HepG2 (cell line): ENCODE results near the gene TCFL5. TPM values are rescaled to one million over a fixed set of nuclear protein-coding genes. Genes with fewer than 3 reads are reported as not detected.

Source experiments
- AHR ChIP-seq: IDR thresholded peaks from 2 replicates; pipeline ENCODE4 v1.6.1; 2018; ENCODE audit warnings: missing genetic modification reagents, missing compliant biosample characterization
- ATF7-NPFF ChIP-seq: sonication (generic); formaldehyde crosslinking; IDR thresholded peaks from 2 replicates; pipeline ENCODE4 v1.8.1; 2023; ENCODE audit warnings: mild to moderate bottlenecking, low read depth, missing genetic modification reagents, moderate library complexity
- IKZF4 ChIP-seq: sonication (generic); formaldehyde crosslinking; IDR thresholded peaks from 2 replicates; pipeline ENCODE4 v1.5.1; 2020; ENCODE audit warnings: borderline replicate concordance, mild to moderate bottlenecking, low read depth, missing genetic modification reagents; ENCODE audit errors: not compliant biosample characterization
- IRF2 ChIP-seq: IDR thresholded peaks from 2 replicates; pipeline ENCODE4 v1.6.1; 2018; ENCODE audit warnings: missing genetic modification reagents, missing compliant biosample characterization
- MLLT10 ChIP-seq: sonication (generic); formaldehyde crosslinking; IDR thresholded peaks from 2 replicates; pipeline ENCODE4 v1.4.0; 2020; ENCODE audit warnings: missing genetic modification reagents
- MTA1 ChIP-seq: sonication (generic); formaldehyde crosslinking; IDR thresholded peaks from 2 replicates; pipeline ENCODE4 v1.4.0; 2020; ENCODE audit warnings: missing genetic modification reagents, mild to moderate bottlenecking, borderline replicate concordance
- MTF2 ChIP-seq: sonication (generic); formaldehyde crosslinking; IDR thresholded peaks from 2 replicates; pipeline ENCODE4 v1.5.0; 2020; ENCODE audit warnings: missing genetic modification reagents, borderline replicate concordance
- MXI1 ChIP-seq: IDR thresholded peaks from 3 replicates; pipeline ENCODE4 v1.6.1; 2012; ENCODE audit warnings: low read depth, low read length, inconsistent platforms, borderline replicate concordance
- NFYC ChIP-seq: IDR thresholded peaks from 2 replicates; pipeline ENCODE4 v1.6.1; 2016; ENCODE audit warnings: missing genetic modification reagents, missing compliant biosample characterization
- NONO ChIP-seq, 2 experiments: fragments of 450-650 bp in 1 of 2; sonication (generic) in 1 of 2; formaldehyde crosslinking in 1 of 2; IDR thresholded peaks in 1 of 2; conservative IDR thresholded peaks in 1 of 2; 2 replicates each; pipeline versions ENCODE4 v1.6.1 to v1.8.0; 2017 to 2022; ENCODE audit warnings: mild to moderate bottlenecking in 1 of 2, missing genetic modification reagents in 1 of 2, moderate library complexity in 1 of 2
- NPAS2 ChIP-seq: sonication (generic); formaldehyde crosslinking; IDR thresholded peaks from 2 replicates; pipeline ENCODE4 v1.8.0; 2022; ENCODE audit warnings: mild to moderate bottlenecking, missing genetic modification reagents, borderline replicate concordance
- PAF1 ChIP-seq: IDR thresholded peaks from 2 replicates; pipeline ENCODE4 v1.6.1; 2016; ENCODE audit warnings: missing genetic modification reagents, missing compliant biosample characterization
- POLR2G ChIP-seq: fragments of 200-400 bp; formaldehyde crosslinking; IDR thresholded peaks from 2 replicates; pipeline ENCODE4 v1.6.1; 2018; ENCODE audit warnings: mild to moderate bottlenecking, low read depth, low read length, moderate library complexity
- RBM22 ChIP-seq: fragments of 200-400 bp; formaldehyde crosslinking; optimal IDR thresholded peaks from 2 replicates; pipeline ENCODE3; 2017; ENCODE audit warnings: mild to moderate bottlenecking, low read length, moderate library complexity
- TBX3 ChIP-seq: fragments of 450-650 bp; IDR thresholded peaks from 2 replicates; pipeline ENCODE4 v1.6.1; 2017; ENCODE audit warnings: antibody characterized with exemption, mild to moderate bottlenecking, inconsistent platforms, borderline replicate concordance
- ZBTB33 ChIP-seq: sonication (generic); formaldehyde crosslinking; IDR thresholded peaks from 2 replicates; pipeline ENCODE4 v1.4.0; 2020; ENCODE audit warnings: missing genetic modification reagents
- ZNF292 ChIP-seq: sonication (generic); formaldehyde crosslinking; IDR thresholded peaks from 2 replicates; pipeline ENCODE4 v1.8.1; 2022; ENCODE audit warnings: mild to moderate bottlenecking, low read depth, missing genetic modification reagents, borderline replicate concordance
- ZNF678 ChIP-seq: sonication (generic); formaldehyde crosslinking; IDR thresholded peaks from 2 replicates; pipeline ENCODE4 v1.4.0; 2020; ENCODE audit warnings: mild to moderate bottlenecking, missing genetic modification reagents
- ZSCAN30 ChIP-seq: sonication (generic); formaldehyde crosslinking; IDR thresholded peaks from 2 replicates; pipeline ENCODE4 v1.5.0; 2020; ENCODE audit warnings: mild to moderate bottlenecking, missing genetic modification reagents
- polyA plus RNA-seq, 8 experiments: library from polyadenylated mRNA; depleted of rRNA in 3 of 8; stranded (reverse) in 7 of 8; unstranded in 1 of 8; fragments of >200 nt; fragmentation: Illumina TruSeq in 4 of 8; extraction: Trizol in 4 of 8; gene quantifications; 2 replicates each; pipeline versions ENCODE4 v1.2.1 to v1.2.3, GENCODE V29; 2011 to 2016; ENCODE audit warnings: low read depth in 4 of 8, missing spikeins in 1 of 8, mixed read lengths in 1 of 8; ENCODE audit not compliant: insufficient read depth in 1 of 8
- total RNA-seq, 5 experiments: library from RNA; depleted of rRNA; stranded (reverse); fragments of >200 nt; fragmentation: Illumina TruSeq; extraction: Trizol; gene quantifications; 2 replicates each; pipeline ENCODE4 v1.2.3, GENCODE V29; 2016; ENCODE audit warnings: low read depth in 1 of 5
- TF ChIP-seq, protein P1 (sequence below): sonication (generic); formaldehyde crosslinking; IDR thresholded peaks from 2 replicates; pipeline ENCODE4 v1.9.0; 2021; ENCODE audit warnings: missing genetic modification reagents, borderline replicate concordance
- TF ChIP-seq, protein P2 (sequence below): sonication (generic); formaldehyde crosslinking; IDR thresholded peaks from 2 replicates; pipeline ENCODE4 v1.8.0; 2023; ENCODE audit warnings: mild to moderate bottlenecking, missing genetic modification reagents
- TF ChIP-seq, protein P3 (sequence below): sonication (generic); formaldehyde crosslinking; IDR thresholded peaks from 2 replicates; pipeline ENCODE4 v1.8.0; 2022; ENCODE audit warnings: missing genetic modification reagents, mild to moderate bottlenecking, moderate library complexity, borderline replicate concordance

Gene TCFL5
- total and polyA plus RNA-seq, 2 of the 13 experiments (the other 11 are each of a cell fraction or from before 2014, with no cell fraction given) = 14.8 to 20.0 TPM

- TF ChIP-seq ZBTB33 (CRISPR knock-in tag) (peak; percentile 81), TBX3 (no peak), MTF2 (CRISPR knock-in tag) (no peak), POLR2G (no peak), IRF2 (CRISPR knock-in tag) (peak; percentile 89), ZSCAN30 (no peak), ZNF678 (no peak), RBM22 (peak; percentile 65), AHR (CRISPR knock-in tag) (peak; percentile 64; the same call in 1 of the 2 replicates), PAF1 (CRISPR knock-in tag) (no peak), ATF7-NPFF (CRISPR knock-in tag) (0 out of 2 replicates have a peak, but pooled peaks have one; percentile 18), MTA1 (CRISPR knock-in tag) (peak; percentile 53; the same call in 1 of the 2 replicates), NPAS2 (no peak), NFYC (CRISPR knock-in tag) (no peak; the same call in 1 of the 2 replicates), IKZF4 (CRISPR knock-in tag) (peak; percentile 84), MLLT10 (CRISPR knock-in tag) (no peak), MXI1 (peak; percentile 29; the same call in 1 of the 3 replicates), ZNF292 (CRISPR knock-in tag) (peak; percentile 51; the same call in 1 of the 2 replicates), NONO (IDR thresholded peaks at IDR 0.05) (no peak), NONO (CRISPR knock-in tag; conservative IDR thresholded peaks at IDR 0.05) (peak; percentile 73; the same call in 1 of the 2 replicates)
- TF ChIP-seq, protein P1, sequence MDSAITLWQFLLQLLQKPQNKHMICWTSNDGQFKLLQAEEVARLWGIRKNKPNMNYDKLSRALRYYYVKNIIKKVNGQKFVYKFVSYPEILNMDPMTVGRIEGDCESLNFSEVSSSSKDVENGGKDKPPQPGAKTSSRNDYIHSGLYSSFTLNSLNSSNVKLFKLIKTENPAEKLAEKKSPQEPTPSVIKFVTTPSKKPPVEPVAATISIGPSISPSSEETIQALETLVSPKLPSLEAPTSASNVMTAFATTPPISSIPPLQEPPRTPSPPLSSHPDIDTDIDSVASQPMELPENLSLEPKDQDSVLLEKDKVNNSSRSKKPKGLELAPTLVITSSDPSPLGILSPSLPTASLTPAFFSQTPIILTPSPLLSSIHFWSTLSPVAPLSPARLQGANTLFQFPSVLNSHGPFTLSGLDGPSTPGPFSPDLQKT (CRISPR knock-in tag) = 0 out of 2 replicates have a peak, but pooled peaks have one; percentile 16
- TF ChIP-seq, protein P2, sequence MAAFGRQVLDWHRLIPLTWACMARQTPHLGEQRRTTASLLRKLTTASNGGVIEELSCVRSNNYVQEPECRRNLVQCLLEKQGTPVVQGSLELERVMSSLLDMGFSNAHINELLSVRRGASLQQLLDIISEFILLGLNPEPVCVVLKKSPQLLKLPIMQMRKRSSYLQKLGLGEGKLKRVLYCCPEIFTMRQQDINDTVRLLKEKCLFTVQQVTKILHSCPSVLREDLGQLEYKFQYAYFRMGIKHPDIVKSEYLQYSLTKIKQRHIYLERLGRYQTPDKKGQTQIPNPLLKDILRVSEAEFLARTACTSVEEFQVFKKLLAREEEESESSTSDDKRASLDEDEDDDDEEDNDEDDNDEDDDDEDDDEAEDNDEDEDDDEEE (CRISPR knock-in tag) = peak; percentile 52; the same call in 1 of the 2 replicates
- TF ChIP-seq, protein P3, sequence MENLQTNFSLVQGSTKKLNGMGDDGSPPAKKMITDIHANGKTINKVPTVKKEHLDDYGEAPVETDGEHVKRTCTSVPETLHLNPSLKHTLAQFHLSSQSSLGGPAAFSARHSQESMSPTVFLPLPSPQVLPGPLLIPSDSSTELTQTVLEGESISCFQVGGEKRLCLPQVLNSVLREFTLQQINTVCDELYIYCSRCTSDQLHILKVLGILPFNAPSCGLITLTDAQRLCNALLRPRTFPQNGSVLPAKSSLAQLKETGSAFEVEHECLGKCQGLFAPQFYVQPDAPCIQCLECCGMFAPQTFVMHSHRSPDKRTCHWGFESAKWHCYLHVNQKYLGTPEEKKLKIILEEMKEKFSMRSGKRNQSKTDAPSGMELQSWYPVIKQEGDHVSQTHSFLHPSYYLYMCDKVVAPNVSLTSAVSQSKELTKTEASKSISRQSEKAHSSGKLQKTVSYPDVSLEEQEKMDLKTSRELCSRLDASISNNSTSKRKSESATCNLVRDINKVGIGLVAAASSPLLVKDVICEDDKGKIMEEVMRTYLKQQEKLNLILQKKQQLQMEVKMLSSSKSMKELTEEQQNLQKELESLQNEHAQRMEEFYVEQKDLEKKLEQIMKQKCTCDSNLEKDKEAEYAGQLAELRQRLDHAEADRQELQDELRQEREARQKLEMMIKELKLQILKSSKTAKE = 0 out of 2 replicates have a peak, but pooled peaks have one; percentile 10
Measured at GRCh38 chr20:62791301-62792181, 70.1 kb downstream of the TCFL5 start (continued).
